GM12865 (cell line): Measurements from ENCODE around the gene MLH1.

Source experiments
- DNase-seq: peaks from one replicate; pipeline ENCODE4 v3.0.0; 2010; ENCODE audit warnings: low read depth
- H3K4me3 ChIP-seq: 2 replicates; pipeline ENCODE4 v1.5.1; 2011; ENCODE audit warnings: mild to moderate bottlenecking, low read depth, low read length, control low read depth
- TF ChIP-seq, protein P1 (sequence below): IDR thresholded peaks from 2 replicates; pipeline ENCODE4 v1.5.1; 2011; ENCODE audit warnings: low read length, control low read depth, low read depth, inconsistent platforms; ENCODE audit not compliant: insufficient read depth; ENCODE audit errors: missing control alignments

The MLH1 gene

GRCh38 chr3:36992806-36993325 lies 452 bp upstream of the MLH1 start, which contains the start of gene EPM2AIP1:
EPM2AIP1 (minus strand) TSS chr3:36993131; CDS start chr3:36993077, 54 bp downstream.
- TF ChIP-seq, protein P1, sequence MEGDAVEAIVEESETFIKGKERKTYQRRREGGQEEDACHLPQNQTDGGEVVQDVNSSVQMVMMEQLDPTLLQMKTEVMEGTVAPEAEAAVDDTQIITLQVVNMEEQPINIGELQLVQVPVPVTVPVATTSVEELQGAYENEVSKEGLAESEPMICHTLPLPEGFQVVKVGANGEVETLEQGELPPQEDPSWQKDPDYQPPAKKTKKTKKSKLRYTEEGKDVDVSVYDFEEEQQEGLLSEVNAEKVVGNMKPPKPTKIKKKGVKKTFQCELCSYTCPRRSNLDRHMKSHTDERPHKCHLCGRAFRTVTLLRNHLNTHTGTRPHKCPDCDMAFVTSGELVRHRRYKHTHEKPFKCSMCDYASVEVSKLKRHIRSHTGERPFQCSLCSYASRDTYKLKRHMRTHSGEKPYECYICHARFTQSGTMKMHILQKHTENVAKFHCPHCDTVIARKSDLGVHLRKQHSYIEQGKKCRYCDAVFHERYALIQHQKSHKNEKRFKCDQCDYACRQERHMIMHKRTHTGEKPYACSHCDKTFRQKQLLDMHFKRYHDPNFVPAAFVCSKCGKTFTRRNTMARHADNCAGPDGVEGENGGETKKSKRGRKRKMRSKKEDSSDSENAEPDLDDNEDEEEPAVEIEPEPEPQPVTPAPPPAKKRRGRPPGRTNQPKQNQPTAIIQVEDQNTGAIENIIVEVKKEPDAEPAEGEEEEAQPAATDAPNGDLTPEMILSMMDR, result peak; percentile 25
- H3K4me3 ChIP-seq, result peak within 1 kb of the TSS; percentile 88
- no peak for DNase-seq

GRCh38 chr3:37014620-37015019 lies 21.3 kb downstream of the MLH1 start:
- no peak overlapping the region for H3K4me3 ChIP-seq
- DNase-seq, result no peak
- TF ChIP-seq, protein P1, result no peak

DNA sequence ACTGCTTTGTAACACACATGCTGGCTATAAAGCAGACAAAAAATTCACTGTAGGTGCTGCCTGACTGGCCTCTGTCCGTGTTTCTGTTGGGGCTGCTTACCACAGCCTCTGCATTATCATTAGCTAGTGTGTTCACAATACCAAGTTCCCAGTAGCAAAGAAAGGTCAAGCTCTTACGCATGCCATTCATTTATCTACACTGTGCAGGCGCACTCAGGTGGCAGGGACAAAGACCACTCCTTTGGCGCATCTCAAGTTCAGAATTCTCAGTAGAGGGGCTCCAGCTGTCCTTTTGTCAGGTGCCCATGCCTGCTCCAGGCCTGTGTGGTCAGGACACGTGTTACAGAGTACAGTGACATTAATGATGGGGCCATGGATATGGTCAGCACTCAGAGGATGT lies 22.3 kb downstream of the MLH1 start:
- no peak for DNase-seq
- TF ChIP-seq, protein P1, result no peak
- H3K4me3 ChIP-seq, result no peak overlapping the region

DNA sequence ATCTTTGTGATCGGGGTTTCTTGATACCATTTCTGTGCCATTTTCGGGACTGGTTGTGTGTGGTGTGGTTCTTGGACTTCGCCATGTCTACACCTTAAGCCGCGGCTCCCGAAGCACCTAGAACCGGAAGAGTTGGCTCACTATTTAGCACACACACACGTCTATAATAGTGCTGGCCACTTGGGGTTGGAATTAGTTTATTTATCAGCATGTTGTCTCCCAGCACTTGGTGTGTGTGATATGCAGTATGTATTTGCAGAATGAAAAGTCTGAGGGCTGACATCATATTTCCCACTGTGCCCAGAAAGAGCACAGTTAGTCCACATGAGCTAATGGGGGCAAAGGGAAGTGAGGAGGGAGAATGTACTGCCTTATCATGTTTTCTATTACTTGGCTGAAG lies 23.6 kb downstream of the MLH1 start:
- DNase-seq, result no peak
- no peak overlapping the region for H3K4me3 ChIP-seq
- TF ChIP-seq, protein P1, result no peak

GRCh38 chr3:37017683-37018082 lies 24.4 kb downstream of the MLH1 start:
- TF ChIP-seq, protein P1, result no peak
- DNase-seq, result no peak
- no peak overlapping the region for H3K4me3 ChIP-seq

- H3K4me3 ChIP-seq, result no peak overlapping the region
- TF ChIP-seq, protein P1, result peak; percentile 30
- no peak for DNase-seq
These were observed 30.8 kb downstream of the MLH1 start for GRCh38 chr3:37024092-37024491.

DNA sequence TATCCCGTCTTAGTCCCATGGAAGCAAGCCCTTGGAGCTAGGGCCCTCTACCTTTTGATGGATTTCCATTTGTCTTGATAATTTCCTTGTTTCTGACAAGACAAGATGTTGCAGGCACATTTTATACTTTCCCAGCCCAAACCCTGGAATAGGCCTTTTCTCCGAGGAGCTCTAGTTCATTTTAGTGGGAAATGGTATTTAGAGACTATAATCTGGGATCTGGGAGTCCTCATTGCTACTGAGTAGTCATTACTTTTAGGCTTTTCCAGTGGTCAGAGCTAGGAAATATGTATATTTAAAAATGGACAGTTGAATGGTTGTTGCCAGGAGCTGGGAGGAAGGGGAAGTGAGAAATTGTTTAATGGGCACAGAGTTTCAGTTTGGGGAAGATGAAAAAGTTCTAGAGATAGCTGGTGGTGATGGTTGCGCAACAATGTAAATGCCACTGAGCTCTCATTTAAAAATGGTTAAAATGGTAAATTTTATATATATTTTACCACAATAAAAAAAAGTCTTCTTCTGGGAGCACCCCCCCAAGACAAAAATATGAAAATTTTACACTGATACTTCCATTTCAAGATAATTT lies 31.6 kb downstream of the MLH1 start:
- TF ChIP-seq, protein P1, result no peak
- no peak overlapping the region for H3K4me3 ChIP-seq
- peak; percentile 20 for DNase-seq
